ENCODE measurements around the gene KCNG2. TPM values are rescaled to one million over a fixed set of nuclear protein-coding genes. Genes with fewer than 3 reads are reported as not detected.

KCNG2 gene
- total and polyA plus RNA-seq, 2 experiments from 2014 or later = 0.13 to 0.52 TPM

DNA sequence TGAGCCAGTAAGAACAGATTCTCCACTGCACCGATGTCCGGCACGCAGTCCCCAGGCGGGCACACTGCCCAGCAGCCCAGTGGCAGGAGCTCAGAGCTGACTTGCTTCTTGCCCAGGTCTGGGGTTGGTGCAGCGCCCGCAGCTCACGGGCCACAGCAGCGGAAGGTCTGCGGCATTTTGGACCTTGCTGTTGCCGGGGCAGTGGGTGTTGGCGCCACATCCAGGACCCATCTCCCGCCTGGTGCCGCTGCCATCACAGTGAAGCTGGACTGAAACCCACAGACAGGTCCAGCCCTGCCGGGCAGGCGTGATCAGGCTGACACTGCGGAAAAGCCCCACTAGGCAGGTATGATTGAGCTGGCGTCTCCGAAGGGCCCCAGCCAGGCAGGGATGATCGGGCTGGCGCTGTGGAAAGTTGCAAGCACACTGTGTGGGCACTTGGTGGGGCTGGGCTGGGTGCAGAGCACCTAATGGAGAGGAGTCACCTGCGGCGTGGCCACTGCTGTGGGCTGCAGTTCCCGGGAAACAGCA is 78.3 kb downstream of the KCNG2 start (continued):
- TF ChIP-seq, protein P1, sequence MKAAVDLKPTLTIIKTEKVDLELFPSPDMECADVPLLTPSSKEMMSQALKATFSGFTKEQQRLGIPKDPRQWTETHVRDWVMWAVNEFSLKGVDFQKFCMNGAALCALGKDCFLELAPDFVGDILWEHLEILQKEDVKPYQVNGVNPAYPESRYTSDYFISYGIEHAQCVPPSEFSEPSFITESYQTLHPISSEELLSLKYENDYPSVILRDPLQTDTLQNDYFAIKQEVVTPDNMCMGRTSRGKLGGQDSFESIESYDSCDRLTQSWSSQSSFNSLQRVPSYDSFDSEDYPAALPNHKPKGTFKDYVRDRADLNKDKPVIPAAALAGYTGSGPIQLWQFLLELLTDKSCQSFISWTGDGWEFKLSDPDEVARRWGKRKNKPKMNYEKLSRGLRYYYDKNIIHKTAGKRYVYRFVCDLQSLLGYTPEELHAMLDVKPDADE (IDR thresholded peaks at IDR 0.05) = no peak
- TF ChIP-seq ZNF114 (CRISPR knock-in tag; IDR thresholded peaks at IDR 0.05) = no peak
- TF ChIP-seq JUNB (IDR thresholded peaks at IDR 0.05; ENCODE audit: unreplicated experiment) = no peak
- TF ChIP-seq NANOG (IDR thresholded peaks at IDR 0.05; ENCODE audit: borderline replicate concordance) = no peak
- TF ChIP-seq CREB1 (CRISPR knock-in tag; IDR thresholded peaks at IDR 0.05; ENCODE audit: low read depth) = no peak
- TF ChIP-seq EZH2 (IDR thresholded peaks at IDR 0.05; ENCODE audit: low read depth, unreplicated experiment) = no peak

DNA sequence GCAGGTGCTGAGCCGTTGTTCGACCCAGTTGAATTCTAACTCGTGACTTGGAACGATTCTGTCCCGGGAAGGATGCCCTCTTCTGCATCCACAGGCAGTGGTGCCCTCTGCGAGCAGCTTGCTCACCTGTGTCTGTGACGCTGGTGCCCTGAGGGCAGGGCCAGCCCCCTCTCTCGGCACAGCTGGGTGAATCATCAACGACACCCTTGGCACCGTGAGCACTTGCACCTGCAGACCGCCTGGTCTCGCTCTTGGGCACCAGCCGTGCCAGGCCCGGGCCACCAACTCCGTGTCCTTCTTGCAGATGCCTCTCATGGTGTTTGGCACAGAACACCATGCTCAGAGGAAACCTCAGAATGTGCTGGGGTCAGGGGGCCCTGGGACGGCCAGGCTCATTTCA is 78.8 kb downstream of the KCNG2 start:
- H3K4me3 ChIP-seq = no peak overlapping the region
- ATAC-seq (no peak), DNase-seq (ENCODE audit: low spot score) (no peak)
- H3K36me3 Mint-ChIP-seq (ENCODE audit: low read depth) = no peaks in the 10 kb centered on the region
- H3K36me3 ChIP-seq (ENCODE audit: insufficient read depth) = no peaks in the 10 kb centered on the region
- H3K4me1 Mint-ChIP-seq = peaks cover 2% of the 10 kb centered on the region
- H3K27me3 Mint-ChIP-seq (ENCODE audit: insufficient read depth, low read depth, poor library complexity) = peaks cover 12% of the 10 kb centered on the region
- H3K27ac ChIP-seq (ENCODE audit: low read depth) = no peak overlapping the region
- H3K27me3 ChIP-seq (ENCODE audit: insufficient read depth) = no peaks in the 10 kb centered on the region
- no peak overlapping the region for H3K27ac Mint-ChIP-seq
- H3F3A ChIP-seq (replicated peaks; ENCODE audit: low read depth) = no peaks in the 10 kb centered on the region
- no peak overlapping the region for H2AFZ ChIP-seq
- no peaks in the 10 kb centered on the region for H3K9me2 ChIP-seq (ENCODE audit: insufficient read depth)
- H3K4me2 ChIP-seq = no peak overlapping the region
- H3K4me1 ChIP-seq (ENCODE audit: insufficient read depth) = no peaks in the 10 kb centered on the region
- H4K20me1 ChIP-seq (replicated peaks; ENCODE audit: insufficient read depth) = no peaks in the 10 kb centered on the region
- H3K4me3 Mint-ChIP-seq = no peak overlapping the region
- no peaks in the 10 kb centered on the region for H3K79me2 ChIP-seq (replicated peaks; ENCODE audit: insufficient read depth)
- H3K9me3 Mint-ChIP-seq = no peaks in the 10 kb centered on the region
- TF ChIP-seq ZNF331 (CRISPR knock-in tag; IDR thresholded peaks at IDR 0.05; ENCODE audit: low read depth) (no peak), STAT1 (IDR thresholded peaks at IDR 0.05; ENCODE audit: unreplicated experiment) (no peak), CREB1 (CRISPR knock-in tag; IDR thresholded peaks at IDR 0.05; ENCODE audit: low read depth) (no peak), NANOG (IDR thresholded peaks at IDR 0.05; ENCODE audit: borderline replicate concordance) (no peak), POLR2AphosphoS5 (IDR thresholded peaks at IDR 0.05; ENCODE audit: low read depth) (no peak), ZNF114 (CRISPR knock-in tag; IDR thresholded peaks at IDR 0.05) (no peak), JUNB (IDR thresholded peaks at IDR 0.05; ENCODE audit: unreplicated experiment) (no peak), EZH2phosphoT487 (IDR thresholded peaks at IDR 0.05; ENCODE audit: unreplicated experiment) (no peak), EZH2 (IDR thresholded peaks at IDR 0.05; ENCODE audit: low read depth, unreplicated experiment) (no peak)
- TF ChIP-seq, protein P2, sequence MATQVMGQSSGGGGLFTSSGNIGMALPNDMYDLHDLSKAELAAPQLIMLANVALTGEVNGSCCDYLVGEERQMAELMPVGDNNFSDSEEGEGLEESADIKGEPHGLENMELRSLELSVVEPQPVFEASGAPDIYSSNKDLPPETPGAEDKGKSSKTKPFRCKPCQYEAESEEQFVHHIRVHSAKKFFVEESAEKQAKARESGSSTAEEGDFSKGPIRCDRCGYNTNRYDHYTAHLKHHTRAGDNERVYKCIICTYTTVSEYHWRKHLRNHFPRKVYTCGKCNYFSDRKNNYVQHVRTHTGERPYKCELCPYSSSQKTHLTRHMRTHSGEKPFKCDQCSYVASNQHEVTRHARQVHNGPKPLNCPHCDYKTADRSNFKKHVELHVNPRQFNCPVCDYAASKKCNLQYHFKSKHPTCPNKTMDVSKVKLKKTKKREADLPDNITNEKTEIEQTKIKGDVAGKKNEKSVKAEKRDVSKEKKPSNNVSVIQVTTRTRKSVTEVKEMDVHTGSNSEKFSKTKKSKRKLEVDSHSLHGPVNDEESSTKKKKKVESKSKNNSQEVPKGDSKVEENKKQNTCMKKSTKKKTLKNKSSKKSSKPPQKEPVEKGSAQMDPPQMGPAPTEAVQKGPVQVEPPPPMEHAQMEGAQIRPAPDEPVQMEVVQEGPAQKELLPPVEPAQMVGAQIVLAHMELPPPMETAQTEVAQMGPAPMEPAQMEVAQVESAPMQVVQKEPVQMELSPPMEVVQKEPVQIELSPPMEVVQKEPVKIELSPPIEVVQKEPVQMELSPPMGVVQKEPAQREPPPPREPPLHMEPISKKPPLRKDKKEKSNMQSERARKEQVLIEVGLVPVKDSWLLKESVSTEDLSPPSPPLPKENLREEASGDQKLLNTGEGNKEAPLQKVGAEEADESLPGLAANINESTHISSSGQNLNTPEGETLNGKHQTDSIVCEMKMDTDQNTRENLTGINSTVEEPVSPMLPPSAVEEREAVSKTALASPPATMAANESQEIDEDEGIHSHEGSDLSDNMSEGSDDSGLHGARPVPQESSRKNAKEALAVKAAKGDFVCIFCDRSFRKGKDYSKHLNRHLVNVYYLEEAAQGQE (IDR thresholded peaks at IDR 0.05; ENCODE audit: unreplicated experiment) = no peak
- TF ChIP-seq, protein P3, sequence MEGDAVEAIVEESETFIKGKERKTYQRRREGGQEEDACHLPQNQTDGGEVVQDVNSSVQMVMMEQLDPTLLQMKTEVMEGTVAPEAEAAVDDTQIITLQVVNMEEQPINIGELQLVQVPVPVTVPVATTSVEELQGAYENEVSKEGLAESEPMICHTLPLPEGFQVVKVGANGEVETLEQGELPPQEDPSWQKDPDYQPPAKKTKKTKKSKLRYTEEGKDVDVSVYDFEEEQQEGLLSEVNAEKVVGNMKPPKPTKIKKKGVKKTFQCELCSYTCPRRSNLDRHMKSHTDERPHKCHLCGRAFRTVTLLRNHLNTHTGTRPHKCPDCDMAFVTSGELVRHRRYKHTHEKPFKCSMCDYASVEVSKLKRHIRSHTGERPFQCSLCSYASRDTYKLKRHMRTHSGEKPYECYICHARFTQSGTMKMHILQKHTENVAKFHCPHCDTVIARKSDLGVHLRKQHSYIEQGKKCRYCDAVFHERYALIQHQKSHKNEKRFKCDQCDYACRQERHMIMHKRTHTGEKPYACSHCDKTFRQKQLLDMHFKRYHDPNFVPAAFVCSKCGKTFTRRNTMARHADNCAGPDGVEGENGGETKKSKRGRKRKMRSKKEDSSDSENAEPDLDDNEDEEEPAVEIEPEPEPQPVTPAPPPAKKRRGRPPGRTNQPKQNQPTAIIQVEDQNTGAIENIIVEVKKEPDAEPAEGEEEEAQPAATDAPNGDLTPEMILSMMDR (conservative IDR thresholded peaks at IDR 0.05; ENCODE audit: low read depth in 2 of 2) = no peak
- TF ChIP-seq, protein P1 (IDR thresholded peaks at IDR 0.05) = no peak

Measured in GM23338 (cell line).